NT2/D1 (cell line): ENCODE results near the gene GOT1.

Experiments used
- SUZ12 ChIP-seq: IDR thresholded peaks from 2 replicates; pipeline ENCODE4 v1.6.1; 2011; ENCODE audit not compliant: insufficient read length, insufficient read depth; ENCODE audit errors: extremely low read depth
- YY1 ChIP-seq: IDR thresholded peaks from 2 replicates; pipeline ENCODE4 v1.6.1; 2011; ENCODE audit not compliant: insufficient read length, insufficient read depth

DNA sequence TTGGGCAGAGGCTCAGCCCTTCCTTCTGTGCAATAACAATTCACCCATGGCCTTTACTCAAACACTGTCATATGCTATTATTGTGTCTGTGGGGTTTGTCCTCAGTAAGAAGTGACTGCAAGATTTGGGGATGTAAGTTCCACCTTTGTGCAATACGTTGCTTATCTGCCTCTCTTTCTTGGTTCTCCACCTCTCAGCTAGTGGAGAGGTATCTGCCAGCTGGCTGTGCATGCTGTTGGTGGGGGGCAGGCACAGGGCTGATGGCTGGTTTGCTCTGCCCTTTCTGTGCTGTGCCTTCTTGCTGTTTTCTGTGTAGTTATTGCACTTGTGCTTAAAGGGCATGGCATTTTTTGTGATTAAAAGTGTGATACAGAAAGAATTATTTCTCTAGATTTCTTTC, 65.1 kb downstream of the GOT1 start:
- TF ChIP-seq YY1: no peak
- TF ChIP-seq SUZ12: no peak
